Endothelial cell of umbilical vein (primary cell): ENCODE results near the gene ITSN2. TPM values are rescaled to one million over a fixed set of nuclear protein-coding genes. Genes with fewer than 3 reads are reported as not detected.

ENCODE experiments used
- BruUV-seq: library from RNA; stranded (reverse); fragments of 400-500 nt; replicated peaks from 2 replicates; lab custom pipeline; 2021; lab: Mats Ljungman, UMichigan
- CTCF ChIA-PET: fragments of 300-600, 350-600 bp; sonication (Branson Sonifier 250); formaldehyde crosslinking; loops from one replicate; lab custom pipeline; 2021; ENCODE audit warnings: antibody characterized with exemption, inconsistent platforms; lab: Charles Lee
- POLR2A ChIA-PET: fragments of 300-600, 350-600 bp; sonication (Branson Sonifier 250); formaldehyde crosslinking; loops from one replicate; lab custom pipeline; 2021; ENCODE audit warnings: antibody characterized with exemption, inconsistent platforms; lab: Charles Lee
- DNase-seq: peaks from one replicate; pipeline ENCODE4 v3.0.0-alpha.2; 2011; ENCODE audit warnings: low read depth, low spot score
- FAIRE-seq: peaks from 2 replicates; lab custom pipeline; 2011; peaks lifted over from hg19 to GRCh38; lab: Jason Lieb, UNC
- H2AFZ ChIP-seq: 2 replicates; pipeline ENCODE4 v1.6.0; 2012; ENCODE audit warnings: low read depth, low read length, control low read depth, inconsistent platforms
- H3K27ac ChIP-seq: 2 replicates; pipeline ENCODE4 v1.5.1; 2011; ENCODE audit warnings: low read depth, mild to moderate bottlenecking, control low read depth, low read length, moderate library complexity; ENCODE audit not compliant: insufficient read depth
- H3K27me3 ChIP-seq, 2 experiments: 2 replicates each; pipeline versions ENCODE4 v1.6.0 to v1.6.1; 2011; ENCODE audit warnings: low read length in 2 of 2, mixed read lengths in 1 of 2; ENCODE audit not compliant: control insufficient read depth in 2 of 2, insufficient read depth in 2 of 2
- H3K36me3 ChIP-seq, 2 experiments: 2 replicates in 1 of 2; 3 replicates in 1 of 2; pipeline ENCODE4 v1.5.1; 2011; ENCODE audit warnings: low read length in 2 of 2, mild to moderate bottlenecking in 1 of 2, moderate library complexity in 1 of 2; ENCODE audit not compliant: control insufficient read depth in 2 of 2, insufficient read depth in 2 of 2; ENCODE audit errors: extremely low read depth in 1 of 2
- H3K4me1 ChIP-seq: 3 replicates; pipeline ENCODE4 v1.5.1; 2011; ENCODE audit warnings: mild to moderate bottlenecking, low read length; ENCODE audit not compliant: control insufficient read depth, insufficient read depth; ENCODE audit errors: extremely low read depth
- H3K4me2 ChIP-seq: 2 replicates; pipeline ENCODE4 v1.6.1; 2011; ENCODE audit warnings: low read length, control low read depth, mixed read lengths; ENCODE audit not compliant: insufficient read depth
- H3K4me3 ChIP-seq, 3 experiments: fragments of 200-600 bp in 1 of 3; sonication (generic), shearing (Covaris generic) in 1 of 3; replicated peaks in 1 of 3; 2 replicates each; pipeline ENCODE4 v1.5.1; 2011 to 2016; ENCODE audit warnings: control low read depth in 3 of 3, low read length in 3 of 3, mild to moderate bottlenecking in 2 of 3, inconsistent platforms in 1 of 3, low read depth in 1 of 3, moderate library complexity in 1 of 3; ENCODE audit not compliant: insufficient read depth in 1 of 3
- H3K79me2 ChIP-seq: 2 replicates; pipeline ENCODE4 v1.6.0; 2012; ENCODE audit warnings: low read length, inconsistent platforms; ENCODE audit not compliant: control insufficient read depth, insufficient read depth
- H3K9ac ChIP-seq: replicated peaks from 2 replicates; pipeline ENCODE3; 2011; ENCODE audit warnings: low read length, control low read depth; ENCODE audit not compliant: insufficient read depth; ENCODE audit errors: extremely low read depth
- H3K9me1 ChIP-seq: replicated peaks from 3 replicates; pipeline ENCODE4 v1.6.0; 2011; ENCODE audit warnings: mild to moderate bottlenecking, low read length; ENCODE audit not compliant: control insufficient read depth, insufficient read depth; ENCODE audit errors: extremely low read depth
- H3K9me3 ChIP-seq: replicated peaks from 2 replicates; pipeline ENCODE4 v1.5.1; 2012; ENCODE audit warnings: low read length, inconsistent platforms; ENCODE audit not compliant: control insufficient read depth, insufficient read depth
- H4K20me1 ChIP-seq: replicated peaks from 2 replicates; pipeline ENCODE3; 2011; ENCODE audit warnings: mild to moderate bottlenecking, low read length; ENCODE audit not compliant: control insufficient read depth, insufficient read depth; ENCODE audit errors: extremely low read depth
- EZH2 ChIP-seq: IDR thresholded peaks from 2 replicates; pipeline ENCODE4 v1.6.1; 2012; ENCODE audit warnings: borderline replicate concordance, low read depth, mild to moderate bottlenecking, moderate library complexity, low read length, inconsistent platforms; ENCODE audit not compliant: severe bottlenecking
- FOS ChIP-seq: IDR thresholded peaks from 2 replicates; pipeline ENCODE4 v1.6.1; 2011; ENCODE audit warnings: mild to moderate bottlenecking, low read length, moderate library complexity, borderline replicate concordance; ENCODE audit not compliant: insufficient read depth
- GATA2 ChIP-seq: IDR thresholded peaks from 2 replicates; pipeline ENCODE4 v1.7.0; 2011; ENCODE audit warnings: low read depth, mild to moderate bottlenecking, moderate library complexity, mixed read lengths, low read length; ENCODE audit not compliant: insufficient read length, insufficient read depth
- JUN ChIP-seq: IDR thresholded peaks from 2 replicates; pipeline ENCODE4 v1.6.1; 2011; ENCODE audit warnings: borderline replicate concordance, low read depth; ENCODE audit not compliant: insufficient read length, insufficient read depth
- POLR2A ChIP-seq: IDR thresholded peaks from 2 replicates; pipeline ENCODE4 v1.6.1; 2012; ENCODE audit warnings: low read depth, mild to moderate bottlenecking, control low read depth, low read length
- POLR2AphosphoS5 ChIP-seq: IDR thresholded peaks from 2 replicates; pipeline ENCODE4 v1.6.1; 2012; ENCODE audit warnings: low read depth, mild to moderate bottlenecking, control low read depth, low read length, moderate library complexity; ENCODE audit not compliant: insufficient read depth
- dilution Hi-C: fragments of 300-500 bp; cut with MboI; formaldehyde crosslinking; loops from one replicate; pipeline ENCODE4 v1.15.0; 2019; ENCODE audit warnings: low sequenced_read_pairs; ENCODE audit not compliant: extremely low pct_ligation_motif_present
- intact Hi-C: fragments of 100-400 bp; cut with micrococcal nuclease; formaldehyde crosslinking; loops from one replicate; pipeline ENCODE4 v1.10.0; 2022
- polyA plus RNA-seq, 4 experiments: library from polyadenylated mRNA; depleted of rRNA in 3 of 4; stranded (reverse) in 3 of 4; unstranded in 1 of 4; fragments of >200 nt; gene quantifications; 2 replicates each; pipeline versions ENCODE4 v1.2.1 to v1.2.3, GENCODE V29; 2011 to 2012; ENCODE audit warnings: missing spikeins in 1 of 4
- total RNA-seq: library from RNA; stranded (reverse); gene quantifications from 2 replicates; pipeline ENCODE4 v1.2.3, GENCODE V29; 2021
- TF ChIP-seq, protein P1 (sequence below), 2 donors: IDR thresholded peaks; 1 replicate in 1 of 2; 2 replicates in 1 of 2; pipeline ENCODE4 v1.5.1; 2011; ENCODE audit warnings: low read length in 2 of 2, mild to moderate bottlenecking in 2 of 2, moderate library complexity in 2 of 2, control low read depth in 1 of 2, inconsistent platforms in 1 of 2, low read depth in 1 of 2; ENCODE audit not compliant: insufficient read depth in 1 of 2; ENCODE audit errors: extremely low read depth in 1 of 2
- TF ChIP-seq, protein P2 (sequence below): IDR thresholded peaks from 2 replicates; pipeline ENCODE4 v1.6.1; 2011; ENCODE audit not compliant: insufficient read depth, insufficient read length

ITSN2 gene
- total and polyA plus RNA-seq, 2 donors (not counting 3 experiments of a cell fraction or from before 2014, with no cell fraction given), result 30.5 to 56.8 TPM

DNA sequence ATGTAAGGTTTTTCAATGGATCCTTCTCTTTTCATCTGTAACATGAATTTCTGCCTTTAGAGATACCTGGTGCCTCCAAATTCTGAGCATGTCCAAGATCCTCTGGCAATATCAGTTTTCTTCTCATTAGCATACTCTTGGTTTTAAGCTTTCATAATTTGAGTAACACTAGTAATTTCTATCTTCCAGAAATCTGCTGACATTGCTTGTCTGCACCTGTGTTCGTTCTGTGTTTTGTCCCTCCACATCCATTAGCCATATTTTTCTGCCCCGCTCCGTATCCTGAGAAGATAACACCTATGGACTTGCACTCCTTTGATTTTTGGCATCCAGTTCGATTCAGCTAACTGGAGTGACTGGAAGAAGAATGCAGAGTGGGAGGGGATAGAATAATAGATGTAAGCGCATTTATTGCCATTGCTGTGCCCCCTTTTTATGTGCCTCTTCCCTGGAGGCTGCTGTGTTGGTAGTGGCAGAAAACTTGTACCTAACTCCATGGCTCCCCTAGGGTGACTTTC, 32.3 kb upstream of the ITSN2 start:
- intact Hi-C loops, result no loop called here
- no peaks in the 10 kb centered on the region for H3K9me3 ChIP-seq
- CTCF ChIA-PET, result no interaction called here
- BruUV-seq, result no TSS peak
- no peaks in the 10 kb centered on the region for H3K4me1 ChIP-seq
- H3K4me2 ChIP-seq, result no peak overlapping the region
- no peaks in the 10 kb centered on the region for H4K20me1 ChIP-seq
- H3K27me3 ChIP-seq, result peaks cover 0 to 3% of the 10 kb centered on the region in 2 experiments
- no peaks in the 10 kb centered on the region for H3K9me1 ChIP-seq
- H3K9ac ChIP-seq, result no peak overlapping the region
- FAIRE-seq (no peak), DNase-seq (no peak)
- POLR2A ChIA-PET, result no interaction called here
- no peak overlapping the region for H3K4me3 ChIP-seq
- no peaks in the 10 kb centered on the region for H3K36me3 ChIP-seq
- dilution Hi-C loops, result no loop called here
- H2AFZ ChIP-seq, result no peak overlapping the region
- no peaks in the 10 kb centered on the region for H3K79me2 ChIP-seq
- H3K27ac ChIP-seq, result no peak overlapping the region
- TF ChIP-seq, protein P1, sequence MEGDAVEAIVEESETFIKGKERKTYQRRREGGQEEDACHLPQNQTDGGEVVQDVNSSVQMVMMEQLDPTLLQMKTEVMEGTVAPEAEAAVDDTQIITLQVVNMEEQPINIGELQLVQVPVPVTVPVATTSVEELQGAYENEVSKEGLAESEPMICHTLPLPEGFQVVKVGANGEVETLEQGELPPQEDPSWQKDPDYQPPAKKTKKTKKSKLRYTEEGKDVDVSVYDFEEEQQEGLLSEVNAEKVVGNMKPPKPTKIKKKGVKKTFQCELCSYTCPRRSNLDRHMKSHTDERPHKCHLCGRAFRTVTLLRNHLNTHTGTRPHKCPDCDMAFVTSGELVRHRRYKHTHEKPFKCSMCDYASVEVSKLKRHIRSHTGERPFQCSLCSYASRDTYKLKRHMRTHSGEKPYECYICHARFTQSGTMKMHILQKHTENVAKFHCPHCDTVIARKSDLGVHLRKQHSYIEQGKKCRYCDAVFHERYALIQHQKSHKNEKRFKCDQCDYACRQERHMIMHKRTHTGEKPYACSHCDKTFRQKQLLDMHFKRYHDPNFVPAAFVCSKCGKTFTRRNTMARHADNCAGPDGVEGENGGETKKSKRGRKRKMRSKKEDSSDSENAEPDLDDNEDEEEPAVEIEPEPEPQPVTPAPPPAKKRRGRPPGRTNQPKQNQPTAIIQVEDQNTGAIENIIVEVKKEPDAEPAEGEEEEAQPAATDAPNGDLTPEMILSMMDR (IDR thresholded peaks at IDR 0.05; ENCODE audit: extremely low read depth in 1 of 2, insufficient read depth in 1 of 2, low read depth in 1 of 2, low read length in 2 of 2), result no peak
- TF ChIP-seq JUN (no peak), GATA2 (no peak), POLR2AphosphoS5 (no peak), POLR2A (no peak), FOS (no peak), EZH2 (no peak)
- TF ChIP-seq, protein P2, sequence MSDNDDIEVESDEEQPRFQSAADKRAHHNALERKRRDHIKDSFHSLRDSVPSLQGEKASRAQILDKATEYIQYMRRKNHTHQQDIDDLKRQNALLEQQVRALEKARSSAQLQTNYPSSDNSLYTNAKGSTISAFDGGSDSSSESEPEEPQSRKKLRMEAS, result no peak
